Suprapubic skin (tissue), 4 donors: ENCODE results near the gene COL25A1. TPM values are rescaled to one million over a fixed set of nuclear protein-coding genes. Genes with fewer than 3 reads are reported as not detected.

ENCODE experiments used
- DNase-seq, 2 donors: peaks; one replicate each; pipeline ENCODE4 v3.0.0-alpha.2; 2019; ENCODE audit warnings: low spot score in 2 of 2
- H3K27ac ChIP-seq: fragments of 200-600 bp; sonication (generic); one replicate; pipeline ENCODE4 v1.5.1; 2019
- H3K27me3 ChIP-seq: fragments of 200-600 bp; sonication (generic); one replicate; pipeline ENCODE4 v1.5.1; 2019
- H3K36me3 ChIP-seq: fragments of 200-600 bp; sonication (generic); one replicate; pipeline ENCODE4 v1.5.1; 2019
- H3K4me1 ChIP-seq: fragments of 200-600 bp; sonication (generic); one replicate; pipeline ENCODE4 v1.5.1; 2019
- H3K4me3 ChIP-seq: fragments of 200-600 bp; sonication (generic); one replicate; pipeline ENCODE4 v1.5.1; 2019; ENCODE audit warnings: mild to moderate bottlenecking
- H3K9me3 ChIP-seq: fragments of 200-600 bp; sonication (generic); one replicate; pipeline ENCODE4 v1.5.1; 2019
- EP300 ChIP-seq: sonication (generic); formaldehyde crosslinking; IDR thresholded peaks from one replicate; pipeline ENCODE4 v1.6.1; 2017; ENCODE audit warnings: antibody characterized with exemption
- POLR2A ChIP-seq, 2 donors: fragments of 450-650 bp; IDR thresholded peaks; one replicate each; pipeline ENCODE4 v1.6.1; 2017; ENCODE audit warnings: antibody characterized with exemption in 2 of 2, mild to moderate bottlenecking in 2 of 2, moderate library complexity in 2 of 2
- POLR2AphosphoS5 ChIP-seq, 3 donors: sonication (generic); formaldehyde crosslinking; IDR thresholded peaks; one replicate each; pipeline ENCODE4 v1.6.1; 2017; ENCODE audit warnings: antibody characterized with exemption in 3 of 3
- WGBS: methylation state at CpG from one replicate; pipeline ENCODE4 v1.1.5; 2018; 5-methylcytosine and 5-hydroxymethylcytosine counted together
- total RNA-seq, 4 donors: library from RNA; depleted of rRNA; stranded (reverse); fragments of >200 nt; gene quantifications; one replicate each; pipeline ENCODE4 v1.1.0, GENCODE V29; 2016
- TF ChIP-seq, protein P1 (sequence below), 2 donors: fragments of 200-600 bp in 1 of 2; fragments of 450-650 bp in 1 of 2; sonication (generic) in 1 of 2; IDR thresholded peaks; one replicate each; pipeline ENCODE4 v1.5.1; 2016 to 2019; ENCODE audit warnings: antibody characterized with exemption in 2 of 2, mild to moderate bottlenecking in 1 of 2, moderate library complexity in 1 of 2

COL25A1 gene
- total RNA-seq, 4 donors from 2014 or later, result 0.30 to 1.4 (median 1.0) TPM

DNA sequence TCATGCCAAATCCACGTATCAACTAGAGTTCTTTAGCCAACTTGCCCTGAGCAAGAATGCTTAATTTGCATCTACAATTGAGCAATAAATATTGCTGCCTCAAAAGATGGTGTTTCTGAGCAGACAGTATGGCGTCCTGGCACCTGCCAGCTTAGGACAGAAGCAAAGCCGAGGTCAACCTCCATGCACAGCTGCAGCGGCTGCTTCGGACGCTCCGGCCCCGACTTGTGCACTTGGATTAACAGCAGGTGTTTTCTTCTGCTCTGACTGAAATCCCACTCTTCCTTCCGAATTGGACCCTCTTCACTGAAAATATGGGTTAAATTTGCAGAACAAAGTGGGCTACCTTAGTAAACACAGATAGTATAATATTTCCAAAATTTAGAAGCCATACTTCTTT is 324.4 kb downstream of the COL25A1 start:
- Histone ChIP-seq H3K9me3 (no peaks in the 10 kb centered on the region), H3K4me1 (no peaks in the 10 kb centered on the region), H3K36me3 (no peaks in the 10 kb centered on the region), H3K27me3 (no peaks in the 10 kb centered on the region), H3K27ac (no peak overlapping the region), H3K4me3 (no peak overlapping the region)
- DNase-seq, result no peak
- no peak for TF ChIP-seq EP300
- TF ChIP-seq, protein P1, sequence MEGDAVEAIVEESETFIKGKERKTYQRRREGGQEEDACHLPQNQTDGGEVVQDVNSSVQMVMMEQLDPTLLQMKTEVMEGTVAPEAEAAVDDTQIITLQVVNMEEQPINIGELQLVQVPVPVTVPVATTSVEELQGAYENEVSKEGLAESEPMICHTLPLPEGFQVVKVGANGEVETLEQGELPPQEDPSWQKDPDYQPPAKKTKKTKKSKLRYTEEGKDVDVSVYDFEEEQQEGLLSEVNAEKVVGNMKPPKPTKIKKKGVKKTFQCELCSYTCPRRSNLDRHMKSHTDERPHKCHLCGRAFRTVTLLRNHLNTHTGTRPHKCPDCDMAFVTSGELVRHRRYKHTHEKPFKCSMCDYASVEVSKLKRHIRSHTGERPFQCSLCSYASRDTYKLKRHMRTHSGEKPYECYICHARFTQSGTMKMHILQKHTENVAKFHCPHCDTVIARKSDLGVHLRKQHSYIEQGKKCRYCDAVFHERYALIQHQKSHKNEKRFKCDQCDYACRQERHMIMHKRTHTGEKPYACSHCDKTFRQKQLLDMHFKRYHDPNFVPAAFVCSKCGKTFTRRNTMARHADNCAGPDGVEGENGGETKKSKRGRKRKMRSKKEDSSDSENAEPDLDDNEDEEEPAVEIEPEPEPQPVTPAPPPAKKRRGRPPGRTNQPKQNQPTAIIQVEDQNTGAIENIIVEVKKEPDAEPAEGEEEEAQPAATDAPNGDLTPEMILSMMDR (IDR thresholded peaks at IDR 0.05), result no peak
- no peak for TF ChIP-seq POLR2A (IDR thresholded peaks at IDR 0.05)
- no peak for TF ChIP-seq POLR2AphosphoS5 (IDR thresholded peaks at IDR 0.05)
- 86% methylated on average over 9 of the region's 9 CpGs for WGBS

DNA sequence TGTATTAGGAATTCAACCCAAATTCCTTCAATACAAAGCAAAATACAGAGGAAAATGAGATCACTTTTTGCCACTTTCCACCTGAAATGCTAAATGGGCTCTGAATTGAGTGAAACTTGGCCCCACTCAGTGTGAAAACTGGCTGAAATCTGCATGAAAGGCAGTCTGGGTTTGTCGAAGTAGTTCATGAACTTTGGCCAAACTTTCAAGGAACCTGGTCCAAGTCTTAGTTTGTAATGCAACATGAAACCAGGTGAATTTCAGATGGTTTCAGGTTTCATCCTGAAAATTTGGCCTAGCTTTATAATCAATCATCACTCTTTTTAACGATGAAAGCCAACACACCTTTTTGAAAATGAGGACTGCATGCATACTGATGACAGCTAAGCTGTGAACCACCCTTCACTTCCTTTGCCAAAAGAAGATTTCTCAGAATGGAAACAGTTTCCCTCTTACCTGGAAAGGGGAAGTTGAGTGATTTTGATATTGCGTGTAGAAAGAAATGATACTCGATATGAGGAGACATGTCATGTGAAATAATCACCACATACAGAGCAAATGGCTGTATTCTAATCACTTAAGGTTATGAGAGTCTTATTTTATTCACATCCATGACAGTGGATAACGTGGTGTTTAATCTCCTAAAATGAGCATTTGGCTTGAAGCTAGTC is 329.7 kb downstream of the COL25A1 start:
- H3K27me3 ChIP-seq, result no peaks in the 10 kb centered on the region
- H3K9me3 ChIP-seq, result no peaks in the 10 kb centered on the region
- H3K4me3 ChIP-seq, result no peak overlapping the region
- no peak overlapping the region for H3K27ac ChIP-seq
- H3K36me3 ChIP-seq, result no peaks in the 10 kb centered on the region
- DNase-seq, result no peak
- no peaks in the 10 kb centered on the region for H3K4me1 ChIP-seq
- 34% methylated on average over 5 of the region's 5 CpGs for WGBS
- TF ChIP-seq, protein P1 (IDR thresholded peaks at IDR 0.05), result no peak
- no peak for TF ChIP-seq POLR2A (IDR thresholded peaks at IDR 0.05)
- TF ChIP-seq EP300, result no peak
- no peak for TF ChIP-seq POLR2AphosphoS5 (IDR thresholded peaks at IDR 0.05)

DNA sequence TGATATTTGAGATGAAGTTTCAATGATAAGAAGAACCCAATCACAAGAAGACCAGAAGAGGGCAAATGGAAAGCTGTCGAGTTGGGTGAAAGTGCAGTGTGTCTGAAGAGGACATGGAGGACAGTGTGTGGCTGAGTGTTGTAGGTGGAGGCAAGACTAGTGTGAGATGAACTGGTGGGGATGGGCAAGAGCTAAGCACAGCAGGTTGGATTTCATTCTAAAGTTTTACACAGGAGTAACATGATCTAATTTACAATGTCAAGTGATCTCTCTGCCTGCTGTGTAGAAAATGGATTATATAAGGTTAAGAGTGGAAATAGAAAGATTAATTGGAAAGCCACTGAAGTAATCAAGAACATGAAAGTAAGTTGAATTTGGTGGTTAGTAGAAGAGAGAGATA is 331.0 kb downstream of the COL25A1 start:
- Histone ChIP-seq H3K4me3 (no peak overlapping the region), H3K27me3 (no peaks in the 10 kb centered on the region), H3K36me3 (no peaks in the 10 kb centered on the region), H3K9me3 (no peaks in the 10 kb centered on the region), H3K4me1 (no peaks in the 10 kb centered on the region), H3K27ac (no peak overlapping the region)
- TF ChIP-seq, protein P1 (IDR thresholded peaks at IDR 0.05), result no peak
- DNase-seq, result no peak
- 0% methylated on average over 1 of the region's 1 CpG for WGBS

DNA sequence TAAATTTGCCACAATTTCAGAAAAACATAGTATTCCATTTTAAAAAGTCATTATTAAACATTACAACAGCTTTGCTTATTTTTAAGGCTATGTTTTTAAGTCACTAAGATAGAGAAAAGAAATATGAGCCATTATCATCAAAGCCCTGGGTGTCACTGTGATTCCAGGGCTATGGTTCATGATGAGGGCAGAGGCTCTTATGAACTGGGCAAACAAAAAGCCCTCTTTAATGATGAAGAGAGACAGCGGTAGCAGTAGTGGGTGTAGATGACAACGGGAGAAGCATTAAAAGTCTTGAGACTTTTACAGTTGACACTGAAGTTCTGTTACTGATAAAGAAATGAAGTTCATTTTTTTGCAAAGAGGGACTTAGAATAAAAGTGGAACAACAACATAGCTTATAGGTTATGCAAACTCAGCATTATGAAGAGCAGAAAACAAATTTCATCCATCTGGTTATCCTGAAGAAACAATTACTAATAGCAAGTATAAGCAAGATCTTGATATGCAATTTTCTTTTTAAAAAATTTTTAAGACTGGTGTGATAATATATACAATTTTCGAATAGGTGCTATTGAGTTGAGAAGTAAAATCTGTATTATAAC is 336.9 kb downstream of the COL25A1 start:
- no peak overlapping the region for H3K4me3 ChIP-seq
- H3K9me3 ChIP-seq, result no peaks in the 10 kb centered on the region
- no peaks in the 10 kb centered on the region for H3K27me3 ChIP-seq
- DNase-seq, result no peak
- H3K4me1 ChIP-seq, result peaks cover 5% of the 10 kb centered on the region
- no peaks in the 10 kb centered on the region for H3K36me3 ChIP-seq
- TF ChIP-seq EP300, result no peak
- no peak for TF ChIP-seq POLR2A (IDR thresholded peaks at IDR 0.05)
- TF ChIP-seq, protein P1 (IDR thresholded peaks at IDR 0.05), result no peak
- no peak for TF ChIP-seq POLR2AphosphoS5 (IDR thresholded peaks at IDR 0.05)
- 69% methylated on average over 3 of the region's 3 CpGs for WGBS
- H3K27ac ChIP-seq, result no peak overlapping the region

DNA sequence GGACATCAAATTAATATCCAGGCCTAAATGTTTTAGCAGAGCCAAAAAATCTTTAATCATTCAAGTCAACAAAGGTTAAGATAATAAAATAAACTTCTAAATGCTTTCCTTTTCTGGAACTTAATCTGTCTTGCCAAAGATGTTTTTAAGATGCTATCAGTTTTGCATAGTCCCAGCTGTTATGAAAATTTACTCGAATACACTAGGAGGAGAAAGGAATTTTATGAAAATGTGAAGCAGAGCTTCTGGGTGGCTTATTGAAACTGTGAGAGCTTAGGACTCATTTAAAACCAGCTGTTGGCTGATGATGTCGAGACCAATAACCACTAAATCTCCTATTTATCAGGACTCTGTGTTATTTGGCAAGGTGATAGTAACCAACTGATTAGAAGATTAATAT is 337.4 kb downstream of the COL25A1 start:
- no peaks in the 10 kb centered on the region for H3K36me3 ChIP-seq
- H3K9me3 ChIP-seq, result no peaks in the 10 kb centered on the region
- H3K4me1 ChIP-seq, result peaks cover 5% of the 10 kb centered on the region
- no peak for DNase-seq
- no peak overlapping the region for H3K27ac ChIP-seq
- WGBS, result 25% methylated on average over 2 of the region's 2 CpGs
- no peak overlapping the region for H3K4me3 ChIP-seq
- no peak for TF ChIP-seq POLR2A (IDR thresholded peaks at IDR 0.05)
- H3K27me3 ChIP-seq, result no peaks in the 10 kb centered on the region

DNA sequence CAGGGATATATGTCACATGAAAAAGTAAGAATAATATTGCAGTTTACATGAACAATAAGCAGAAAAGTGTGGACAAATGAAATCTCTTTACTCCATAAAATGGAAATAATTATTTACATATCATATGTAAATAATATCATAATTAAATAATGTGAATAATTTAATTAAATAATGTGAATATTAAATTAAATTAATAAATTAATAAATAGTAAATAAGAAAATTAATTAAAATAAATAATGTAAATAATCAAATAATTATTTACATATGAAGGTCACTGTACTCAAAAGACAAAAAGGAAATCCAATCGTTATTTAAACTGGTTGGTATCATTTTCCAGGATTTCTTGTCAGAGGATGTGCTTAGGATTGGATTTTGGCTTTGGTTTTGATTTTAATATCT is 338.5 kb downstream of the COL25A1 start:
- TF ChIP-seq EP300 (no peak), POLR2AphosphoS5 (IDR thresholded peaks at IDR 0.05) (no peak)
- H3K36me3 ChIP-seq, result no peaks in the 10 kb centered on the region
- H3K27ac ChIP-seq, result no peak overlapping the region
- no peak for DNase-seq
- H3K4me1 ChIP-seq, result peaks cover 5% of the 10 kb centered on the region
- H3K4me3 ChIP-seq, result no peak overlapping the region
- 85% methylated on average over 1 of the region's 1 CpG for whole genome bisulfite sequencing
- no peaks in the 10 kb centered on the region for H3K9me3 ChIP-seq
- H3K27me3 ChIP-seq, result no peaks in the 10 kb centered on the region
